ENCODE results near the gene GIMAP1.

Gene GIMAP1

GRCh38 chr7:150751702-150752101, 35.3 kb downstream of the GIMAP1 start:
- no peak for DNase-seq

DNA sequence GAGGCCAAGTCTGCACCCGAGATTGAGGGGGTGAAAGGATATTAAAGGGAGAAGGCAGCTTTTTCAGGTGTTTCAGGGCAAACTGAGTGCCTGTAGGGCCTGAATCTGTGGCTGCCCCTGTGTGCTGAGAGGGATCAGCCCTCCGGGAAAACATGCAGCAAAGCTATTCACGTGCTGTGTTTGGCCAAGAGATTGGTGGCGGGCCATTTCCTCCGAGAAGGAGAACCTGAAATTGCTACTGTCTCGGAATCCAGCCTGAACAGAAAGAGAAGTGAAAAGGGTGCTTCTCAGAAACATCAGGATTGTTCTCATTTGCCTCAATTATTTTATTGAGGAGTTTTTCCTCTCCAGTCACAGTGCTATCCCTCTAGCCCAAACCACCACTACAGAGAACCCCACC, 36.8 kb downstream of the GIMAP1 start:
- DNase-seq: no peak

DNA sequence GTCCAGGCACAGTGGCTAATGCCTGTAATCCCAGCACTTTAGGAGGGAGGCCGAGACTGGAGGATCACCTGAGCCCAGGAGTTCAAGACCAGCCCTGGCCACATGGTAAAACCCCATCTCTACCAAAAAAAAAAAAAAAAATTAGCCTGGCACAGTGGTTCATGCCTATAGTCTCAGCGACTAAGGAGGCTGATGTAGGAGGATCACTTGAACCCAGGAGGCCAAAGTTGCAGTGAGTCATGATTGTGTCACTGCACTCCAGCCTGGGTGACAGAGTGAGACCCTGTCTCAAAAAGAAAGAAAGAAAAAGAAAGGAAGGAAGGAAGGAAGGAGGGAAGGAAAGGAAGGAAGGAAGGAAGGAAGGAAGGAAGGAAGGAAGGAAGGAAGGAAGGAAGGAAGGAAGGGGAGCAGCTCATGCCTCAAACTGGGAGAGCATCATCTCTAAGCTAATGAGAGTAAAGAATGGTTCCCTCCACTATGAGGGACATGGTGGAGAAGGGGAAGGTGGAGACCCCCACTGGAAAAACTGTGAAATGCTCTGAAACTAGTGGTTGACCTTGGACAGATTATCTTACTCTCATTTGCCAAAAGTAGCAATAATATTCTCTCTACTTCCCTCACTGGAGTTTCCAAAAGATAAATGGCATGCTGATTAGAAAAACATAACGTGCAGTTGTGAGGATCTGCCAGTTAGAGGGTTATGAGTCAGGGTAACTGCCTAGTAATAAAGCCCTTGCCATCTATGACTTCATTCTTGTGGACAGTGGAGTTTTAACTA, 37.6 kb downstream of the GIMAP1 start:
- DNase-seq: no peak

- no peak for DNase-seq
Measured at GRCh38 chr7:150754951-150755350, 38.5 kb downstream of the GIMAP1 start.

DNA sequence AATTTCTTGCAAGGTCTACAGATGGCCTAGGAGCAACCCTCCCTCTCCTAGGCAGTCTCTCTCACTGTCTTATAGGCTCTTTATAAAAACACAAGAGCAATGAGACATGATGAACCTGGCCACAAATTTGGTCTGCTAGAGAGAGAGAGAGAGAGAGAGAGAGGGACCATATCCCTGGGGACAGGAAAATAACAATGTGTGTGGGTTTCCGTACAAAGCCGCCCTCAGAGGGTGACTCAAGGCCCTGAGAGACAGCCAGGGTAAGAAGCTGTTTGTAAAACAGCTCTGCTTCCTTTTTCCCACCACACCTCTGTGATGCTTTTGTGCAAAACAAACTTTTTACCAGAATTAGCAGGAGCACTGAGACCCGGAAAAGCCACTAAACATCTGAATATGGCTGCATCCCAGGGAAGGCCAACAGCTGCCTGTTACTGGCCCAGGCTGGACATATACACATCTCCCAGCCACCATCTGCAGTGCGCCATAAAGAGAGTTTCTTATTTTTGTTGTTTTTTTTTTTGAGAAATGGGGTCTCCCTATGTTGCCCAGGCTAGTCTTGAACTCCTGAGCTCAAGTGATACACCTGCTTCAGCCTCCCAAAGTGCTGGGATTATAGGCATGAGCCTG, 39.2 kb downstream of the GIMAP1 start:
- no peak for DNase-seq

DNA sequence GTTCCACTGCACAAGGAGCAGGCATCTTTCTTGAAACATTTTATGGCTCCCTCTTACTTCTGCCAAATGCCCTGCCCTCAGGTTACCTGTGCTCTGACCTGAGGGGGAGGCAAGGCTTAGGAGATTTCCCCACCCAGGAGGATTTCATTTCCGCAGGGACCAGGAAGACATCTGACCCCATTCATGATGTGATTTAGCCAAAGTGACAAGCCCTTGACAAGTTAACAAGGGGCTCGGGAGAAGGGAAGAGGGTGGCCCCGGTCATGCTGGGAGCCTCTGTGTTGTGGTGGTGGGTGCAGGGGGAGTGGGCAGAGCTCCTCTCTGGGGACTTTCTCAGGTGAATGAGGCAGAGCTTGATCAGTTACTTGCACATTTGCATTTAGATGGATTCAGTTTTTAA, 39.8 kb downstream of the GIMAP1 start:
- DNase-seq: no peak

GRCh38 chr7:150756858-150757257, 40.4 kb downstream of the GIMAP1 start:
- DNase-seq: no peak

- DNase-seq: no peak
Measured at GRCh38 chr7:150759479-150759878, 43.1 kb downstream of the GIMAP1 start.

GRCh38 chr7:150766334-150766709, 49.9 kb downstream of the GIMAP1 start:
- DNase-seq: no peak

GRCh38 chr7:150769768-150770167, 53.4 kb downstream of the GIMAP1 start:
- no peak for DNase-seq

Measured in right hindlimb (tissue), 1 donor.